ENCODE results near the gene RBFOX1.

Gene RBFOX1

GRCh38 chr16:7420843-7421242, 88.2 kb downstream of the RBFOX1 start:
- DNase-seq (ENCODE audit: low read depth): no peak

- DNase-seq (ENCODE audit: low read depth): no peak
Measured at GRCh38 chr16:7421578-7421977, 88.9 kb downstream of the RBFOX1 start.

GRCh38 chr16:7422036-7422888, 89.6 kb downstream of the RBFOX1 start:
- DNase-seq (ENCODE audit: low read depth): no peak

- DNase-seq (ENCODE audit: low read depth): no peak
Measured at GRCh38 chr16:7423434-7424044, 90.9 kb downstream of the RBFOX1 start.

GRCh38 chr16:7426161-7426560, 93.5 kb downstream of the RBFOX1 start:
- no peak for DNase-seq (ENCODE audit: low read depth)

- no peak for DNase-seq (ENCODE audit: low read depth)
Measured at GRCh38 chr16:7431723-7432122, 99.1 kb downstream of the RBFOX1 start.

- DNase-seq (ENCODE audit: low read depth): no peak
Measured at GRCh38 chr16:7436306-7436705, 103.7 kb downstream of the RBFOX1 start.

- DNase-seq (ENCODE audit: low read depth): no peak
Measured at GRCh38 chr16:7437135-7437804, 104.6 kb downstream of the RBFOX1 start.

GRCh38 chr16:7437843-7438242, 105.2 kb downstream of the RBFOX1 start:
- DNase-seq (ENCODE audit: low read depth): no peak

GRCh38 chr16:7438601-7439000, 106.0 kb downstream of the RBFOX1 start:
- no peak for DNase-seq (ENCODE audit: low read depth)

- no peak for DNase-seq (ENCODE audit: low read depth)
Measured at GRCh38 chr16:7439518-7439917, 106.9 kb downstream of the RBFOX1 start.

- DNase-seq (ENCODE audit: low read depth): no peak
Measured at GRCh38 chr16:7440886-7441400, 108.3 kb downstream of the RBFOX1 start.

- DNase-seq (ENCODE audit: low read depth): no peak
Measured at GRCh38 chr16:7442050-7442449, 109.4 kb downstream of the RBFOX1 start.

GRCh38 chr16:7443142-7443541, 110.5 kb downstream of the RBFOX1 start:
- no peak for DNase-seq (ENCODE audit: low read depth)

GRCh38 chr16:7443648-7444365, 111.2 kb downstream of the RBFOX1 start:
- no peak for DNase-seq (ENCODE audit: low read depth)

- no peak for DNase-seq (ENCODE audit: low read depth)
Measured at GRCh38 chr16:7449306-7449705, 116.7 kb downstream of the RBFOX1 start.

GRCh38 chr16:7449808-7450207, 117.2 kb downstream of the RBFOX1 start:
- no peak for DNase-seq (ENCODE audit: low read depth)

- DNase-seq (ENCODE audit: low read depth): no peak
Measured at GRCh38 chr16:7450440-7450839, 117.8 kb downstream of the RBFOX1 start.

- DNase-seq (ENCODE audit: low read depth): no peak
Measured at GRCh38 chr16:7452090-7452489, 119.4 kb downstream of the RBFOX1 start.

- no peak for DNase-seq (ENCODE audit: low read depth)
Measured at GRCh38 chr16:7456211-7456610, 123.6 kb downstream of the RBFOX1 start.

GRCh38 chr16:7458144-7458543, 125.5 kb downstream of the RBFOX1 start:
- DNase-seq (ENCODE audit: low read depth): no peak

- no peak for DNase-seq (ENCODE audit: low read depth)
Measured at GRCh38 chr16:7470344-7470743, 137.7 kb downstream of the RBFOX1 start.
